Chondrocyte (in vitro differentiated cells): ENCODE data around the gene HYDIN. TPM values are rescaled to one million over a fixed set of nuclear protein-coding genes. Genes with fewer than 3 reads are reported as not detected.

ENCODE experiments used
- DNase-seq: peaks from one replicate; pipeline ENCODE4 v3.0.0; 2021; ENCODE audit warnings: mixed read lengths, low spot score
- H3K27ac Mint-ChIP-seq: one replicate; pipeline ENCODE4 v1.8.0; 2021; ENCODE audit warnings: mild to moderate bottlenecking, moderate library complexity, mixed read lengths; ENCODE audit not compliant: unreplicated experiment
- H3K27me3 Mint-ChIP-seq: 2 replicates; pipeline ENCODE4 v1.8.0; 2021; ENCODE audit warnings: low read depth, mixed read lengths
- H3K36me3 Mint-ChIP-seq: 2 replicates; pipeline ENCODE4 v1.8.0; 2021; ENCODE audit warnings: low read depth, mixed read lengths
- H3K4me1 Mint-ChIP-seq: 2 replicates; pipeline ENCODE4 v1.8.0; 2021; ENCODE audit warnings: low read depth, mild to moderate bottlenecking, mixed read lengths
- H3K4me3 Mint-ChIP-seq: one replicate; pipeline ENCODE4 v1.8.0; 2021; ENCODE audit warnings: mild to moderate bottlenecking, moderate library complexity, mixed read lengths; ENCODE audit not compliant: unreplicated experiment
- H3K9me3 Mint-ChIP-seq: 2 replicates; pipeline ENCODE4 v1.8.0; 2021; ENCODE audit warnings: low read depth, mixed read lengths
- total RNA-seq: library from RNA; stranded (reverse); gene quantifications from 3 replicates; pipeline ENCODE4 v1.2.1, GENCODE V29; 2021
- TF ChIP-seq, protein P1 (sequence below): fragments of 200-600 bp; sonication (generic); IDR thresholded peaks from 2 replicates; pipeline ENCODE4 v1.5.0; 2021; ENCODE audit warnings: antibody characterized with exemption, mild to moderate bottlenecking, moderate library complexity

Gene HYDIN
- total RNA-seq, 1 donor from 2014 or later = not detected

DNA sequence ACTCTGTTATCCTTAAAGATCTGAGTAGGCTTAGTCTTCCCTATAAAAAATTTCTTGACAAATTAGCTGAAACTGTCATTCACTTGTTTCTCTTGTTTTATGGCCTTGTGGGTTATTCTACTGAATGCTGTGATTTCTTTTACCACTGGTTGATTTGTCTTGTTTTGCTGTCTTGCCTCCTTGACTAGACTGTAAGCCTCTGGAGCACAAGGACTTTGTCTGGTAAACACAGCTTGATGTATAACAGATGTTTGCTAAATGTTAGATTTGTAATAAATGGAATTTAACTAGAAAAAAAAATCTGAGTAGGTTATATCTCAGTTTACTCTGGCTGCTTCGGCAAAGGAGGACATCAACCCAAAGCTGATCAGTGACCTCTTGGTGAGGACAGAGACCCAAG is 451.2 kb downstream of the HYDIN start:
- peaks cover 41% of the 10 kb centered on the region for H3K36me3 Mint-ChIP-seq
- no peak overlapping the region for H3K4me3 Mint-ChIP-seq

GRCh38 chr16:70778901-70779309 is 451.6 kb downstream of the HYDIN start:
- TF ChIP-seq, protein P1, sequence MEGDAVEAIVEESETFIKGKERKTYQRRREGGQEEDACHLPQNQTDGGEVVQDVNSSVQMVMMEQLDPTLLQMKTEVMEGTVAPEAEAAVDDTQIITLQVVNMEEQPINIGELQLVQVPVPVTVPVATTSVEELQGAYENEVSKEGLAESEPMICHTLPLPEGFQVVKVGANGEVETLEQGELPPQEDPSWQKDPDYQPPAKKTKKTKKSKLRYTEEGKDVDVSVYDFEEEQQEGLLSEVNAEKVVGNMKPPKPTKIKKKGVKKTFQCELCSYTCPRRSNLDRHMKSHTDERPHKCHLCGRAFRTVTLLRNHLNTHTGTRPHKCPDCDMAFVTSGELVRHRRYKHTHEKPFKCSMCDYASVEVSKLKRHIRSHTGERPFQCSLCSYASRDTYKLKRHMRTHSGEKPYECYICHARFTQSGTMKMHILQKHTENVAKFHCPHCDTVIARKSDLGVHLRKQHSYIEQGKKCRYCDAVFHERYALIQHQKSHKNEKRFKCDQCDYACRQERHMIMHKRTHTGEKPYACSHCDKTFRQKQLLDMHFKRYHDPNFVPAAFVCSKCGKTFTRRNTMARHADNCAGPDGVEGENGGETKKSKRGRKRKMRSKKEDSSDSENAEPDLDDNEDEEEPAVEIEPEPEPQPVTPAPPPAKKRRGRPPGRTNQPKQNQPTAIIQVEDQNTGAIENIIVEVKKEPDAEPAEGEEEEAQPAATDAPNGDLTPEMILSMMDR = no peak
- no peaks in the 10 kb centered on the region for H3K9me3 Mint-ChIP-seq
- peaks cover 21% of the 10 kb centered on the region for H3K4me1 Mint-ChIP-seq
- peak overlapping the region; percentile 87 for H3K27ac Mint-ChIP-seq
- H3K4me3 Mint-ChIP-seq = peak overlapping the region; percentile 10
- peaks cover 36% of the 10 kb centered on the region for H3K36me3 Mint-ChIP-seq
- no peaks in the 10 kb centered on the region for H3K27me3 Mint-ChIP-seq
- no peak for DNase-seq

More for the DNA sequence above, 451.2 kb downstream of the HYDIN start:
- H3K27me3 Mint-ChIP-seq = no peaks in the 10 kb centered on the region
- TF ChIP-seq, protein P1 = no peak
- DNase-seq = no peak
- H3K27ac Mint-ChIP-seq = peak overlapping the region; percentile 12
- H3K9me3 Mint-ChIP-seq = no peaks in the 10 kb centered on the region
- peaks cover 21% of the 10 kb centered on the region for H3K4me1 Mint-ChIP-seq

DNA sequence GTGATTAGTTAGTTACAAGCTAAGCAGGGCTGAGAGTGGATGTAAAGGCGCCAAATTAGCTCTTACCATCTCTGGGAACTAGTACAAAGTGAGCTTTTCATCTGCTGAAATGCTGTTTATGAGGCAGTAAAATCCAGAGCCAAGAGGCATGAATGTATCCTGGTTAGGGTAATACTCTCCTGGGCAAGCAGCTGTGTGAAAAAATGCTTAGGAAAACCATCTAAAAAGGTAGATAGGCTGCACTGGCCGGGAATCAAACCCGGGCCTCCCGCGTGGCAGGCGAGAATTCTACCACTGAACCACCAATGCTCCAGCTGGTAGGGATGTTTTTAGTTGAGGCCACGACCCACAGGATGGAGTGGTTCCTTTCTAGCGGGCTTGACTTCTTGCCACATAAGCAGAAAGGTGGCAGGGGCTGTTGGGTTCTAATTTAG is 452.5 kb downstream of the HYDIN start:
- H3K27ac Mint-ChIP-seq = no peak overlapping the region
- H3K9me3 Mint-ChIP-seq = no peaks in the 10 kb centered on the region
- H3K36me3 Mint-ChIP-seq = peaks cover 32% of the 10 kb centered on the region
- DNase-seq = no peak
- no peak overlapping the region for H3K4me3 Mint-ChIP-seq
- H3K27me3 Mint-ChIP-seq = no peaks in the 10 kb centered on the region
- peaks cover 21% of the 10 kb centered on the region for H3K4me1 Mint-ChIP-seq
- TF ChIP-seq, protein P1 = no peak

DNA sequence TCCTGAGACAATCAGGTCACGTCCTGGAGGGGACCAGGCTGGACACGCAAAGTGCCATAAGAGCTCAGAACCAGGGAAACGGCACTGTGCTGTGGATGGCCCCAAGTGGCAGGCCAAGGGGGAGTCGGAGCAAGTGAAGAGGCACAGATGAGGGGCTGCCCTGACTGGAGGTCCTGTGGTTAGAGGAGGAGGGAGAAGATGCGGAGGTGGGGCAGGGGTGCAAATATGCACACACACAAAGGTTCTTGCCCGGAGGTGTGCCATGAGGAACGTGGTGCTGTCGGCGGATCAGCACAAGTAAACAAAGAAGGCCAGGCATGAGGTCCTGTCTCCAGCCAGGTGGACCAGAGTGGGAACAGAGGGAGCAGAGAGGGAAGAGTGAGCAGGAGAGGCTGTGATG is 453.0 kb downstream of the HYDIN start:
- no peak for DNase-seq
- Mint-ChIP-seq H3K4me3 (no peak overlapping the region), H3K9me3 (no peaks in the 10 kb centered on the region), H3K4me1 (peaks cover 23% of the 10 kb centered on the region), H3K27me3 (no peaks in the 10 kb centered on the region), H3K27ac (no peak overlapping the region), H3K36me3 (peaks cover 28% of the 10 kb centered on the region)
- TF ChIP-seq, protein P1 = no peak

DNA sequence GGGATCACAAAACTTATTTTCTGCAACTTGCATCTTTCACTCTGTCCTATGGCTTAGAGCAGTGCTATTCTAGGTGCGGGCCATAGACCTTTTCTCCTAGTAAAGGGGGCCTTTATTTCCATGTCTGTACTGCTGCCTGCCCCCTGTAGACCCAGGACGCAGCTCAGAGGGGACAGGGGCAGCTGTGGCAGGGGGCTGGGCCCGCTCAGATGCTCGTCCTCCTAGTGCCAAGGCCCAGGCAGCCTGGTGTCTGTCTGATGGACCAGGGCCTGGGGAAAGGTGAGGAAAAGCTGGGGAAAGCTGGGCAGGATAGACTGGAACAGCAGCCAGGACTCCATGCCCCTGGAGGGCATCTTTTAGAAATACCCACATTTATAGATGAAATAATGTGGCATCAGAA is 455.1 kb downstream of the HYDIN start:
- Mint-ChIP-seq H3K4me3 (no peak overlapping the region), H3K27ac (no peak overlapping the region), H3K4me1 (peaks cover 36% of the 10 kb centered on the region), H3K9me3 (no peaks in the 10 kb centered on the region), H3K36me3 (peaks cover 12% of the 10 kb centered on the region), H3K27me3 (no peaks in the 10 kb centered on the region)
- TF ChIP-seq, protein P1 = no peak
- DNase-seq = peak; percentile 62
